ENCODE results near the gene TENT5C.

The TENT5C gene

GRCh38 chr1:117616967-117617366 is 11.1 kb downstream of the TENT5C start:
- peaks cover 21% of the 10 kb centered on the region for H3K27me3 ChIP-seq (ENCODE audit: control insufficient read depth, low read length)
- no peaks in the 10 kb centered on the region for H3K9me3 ChIP-seq (ENCODE audit: control insufficient read depth, insufficient read depth, low read length)
- no peaks in the 10 kb centered on the region for H3K36me3 ChIP-seq (ENCODE audit: control insufficient read depth, low read length)
- H4K20me1 ChIP-seq (ENCODE audit: control insufficient read depth, insufficient read depth, low read depth, low read length): no peaks in the 10 kb centered on the region
- H3K9me2 ChIP-seq (replicated peaks; ENCODE audit: control insufficient read depth, low read length): no peaks in the 10 kb centered on the region
- no peak overlapping the region for H3K27ac ChIP-seq (ENCODE audit: low read depth, low read length)
- H3K4me3 ChIP-seq (ENCODE audit: low read length): no peak overlapping the region
- peaks cover 10% of the 10 kb centered on the region for H3K4me1 ChIP-seq (ENCODE audit: control insufficient read depth, low read length)
- no peaks in the 10 kb centered on the region for H3F3A ChIP-seq (ENCODE audit: control insufficient read depth, insufficient read depth)
- no peak for TF ChIP-seq EZH2phosphoT487 (IDR thresholded peaks at IDR 0.05; ENCODE audit: borderline replicate concordance, low read length)
- no peaks in the 10 kb centered on the region for H3K79me2 ChIP-seq (ENCODE audit: control insufficient read depth, low read length)
- no peak overlapping the region for H3K4me2 ChIP-seq (ENCODE audit: low read length)

- Histone ChIP-seq H3K9me2 (replicated peaks; ENCODE audit: control insufficient read depth, low read length) (no peaks in the 10 kb centered on the region), H3F3A (ENCODE audit: control insufficient read depth, insufficient read depth) (no peaks in the 10 kb centered on the region), H3K27me3 (ENCODE audit: control insufficient read depth, low read length) (peaks cover 12% of the 10 kb centered on the region), H4K20me1 (ENCODE audit: control insufficient read depth, insufficient read depth, low read depth, low read length) (no peaks in the 10 kb centered on the region), H3K79me2 (ENCODE audit: control insufficient read depth, low read length) (no peaks in the 10 kb centered on the region), H3K9me3 (ENCODE audit: control insufficient read depth, insufficient read depth, low read length) (no peaks in the 10 kb centered on the region), H3K4me1 (ENCODE audit: control insufficient read depth, low read length) (peaks cover 7% of the 10 kb centered on the region), H3K4me3 (ENCODE audit: low read length) (no peak overlapping the region), H3K27ac (ENCODE audit: low read depth, low read length) (no peak overlapping the region), H3K4me2 (ENCODE audit: low read length) (no peak overlapping the region), H3K36me3 (ENCODE audit: control insufficient read depth, low read length) (no peaks in the 10 kb centered on the region)
- TF ChIP-seq EZH2phosphoT487 (IDR thresholded peaks at IDR 0.05; ENCODE audit: borderline replicate concordance, low read length) (no peak), CTCF (IDR thresholded peaks at IDR 0.05; ENCODE audit: low read depth, low read length, poor library complexity, severe bottlenecking) (no peak)
These were observed 12.7 kb downstream of the TENT5C start for GRCh38 chr1:117618450-117619122.

GRCh38 chr1:117620440-117620839 is 14.6 kb downstream of the TENT5C start:
- no peaks in the 10 kb centered on the region for H3K9me3 ChIP-seq (ENCODE audit: control insufficient read depth, insufficient read depth, low read length)
- H4K20me1 ChIP-seq (ENCODE audit: control insufficient read depth, insufficient read depth, low read depth, low read length): no peaks in the 10 kb centered on the region
- no peak overlapping the region for H3K4me3 ChIP-seq (ENCODE audit: low read length)
- no peaks in the 10 kb centered on the region for H3F3A ChIP-seq (ENCODE audit: control insufficient read depth, insufficient read depth)
- no peaks in the 10 kb centered on the region for H3K36me3 ChIP-seq (ENCODE audit: control insufficient read depth, low read length)
- H3K79me2 ChIP-seq (ENCODE audit: control insufficient read depth, low read length): no peaks in the 10 kb centered on the region
- H3K9me2 ChIP-seq (replicated peaks; ENCODE audit: control insufficient read depth, low read length): no peaks in the 10 kb centered on the region
- H3K27me3 ChIP-seq (ENCODE audit: control insufficient read depth, low read length): peaks cover 7% of the 10 kb centered on the region
- H3K27ac ChIP-seq (ENCODE audit: low read depth, low read length): no peak overlapping the region
- no peak overlapping the region for H3K4me2 ChIP-seq (ENCODE audit: low read length)
- TF ChIP-seq EZH2phosphoT487 (IDR thresholded peaks at IDR 0.05; ENCODE audit: borderline replicate concordance, low read length) (no peak), CTCF (IDR thresholded peaks at IDR 0.05; ENCODE audit: low read depth, low read length, poor library complexity, severe bottlenecking) (no peak)
- peaks cover 7% of the 10 kb centered on the region for H3K4me1 ChIP-seq (ENCODE audit: control insufficient read depth, low read length)

GRCh38 chr1:117621316-117621715 is 15.5 kb downstream of the TENT5C start:
- Histone ChIP-seq H3K27ac (ENCODE audit: low read depth, low read length) (no peak overlapping the region), H4K20me1 (ENCODE audit: control insufficient read depth, insufficient read depth, low read depth, low read length) (no peaks in the 10 kb centered on the region), H3K36me3 (ENCODE audit: control insufficient read depth, low read length) (no peaks in the 10 kb centered on the region), H3F3A (ENCODE audit: control insufficient read depth, insufficient read depth) (no peaks in the 10 kb centered on the region), H3K79me2 (ENCODE audit: control insufficient read depth, low read length) (no peaks in the 10 kb centered on the region), H3K27me3 (ENCODE audit: control insufficient read depth, low read length) (no peaks in the 10 kb centered on the region), H3K9me2 (replicated peaks; ENCODE audit: control insufficient read depth, low read length) (no peaks in the 10 kb centered on the region), H3K9me3 (ENCODE audit: control insufficient read depth, insufficient read depth, low read length) (no peaks in the 10 kb centered on the region), H3K4me1 (ENCODE audit: control insufficient read depth, low read length) (peaks cover 7% of the 10 kb centered on the region), H3K4me3 (ENCODE audit: low read length) (no peak overlapping the region), H3K4me2 (ENCODE audit: low read length) (no peak overlapping the region)
- no peak for TF ChIP-seq EZH2phosphoT487 (IDR thresholded peaks at IDR 0.05; ENCODE audit: borderline replicate concordance, low read length)
- no peak for TF ChIP-seq CTCF (IDR thresholded peaks at IDR 0.05; ENCODE audit: low read depth, low read length, poor library complexity, severe bottlenecking)

Measured in DOHH2 (cell line).